Keratinocyte (primary cell): ENCODE results near the gene WNT8A. TPM values are rescaled to one million over a fixed set of nuclear protein-coding genes. Genes with fewer than 3 reads are reported as not detected.

Experiments used
- DNase-seq: peaks from one replicate; pipeline ENCODE4 v3.0.0-alpha.2; 2011; ENCODE audit warnings: low read depth, missing footprints, low spot score
- FAIRE-seq: peaks from 2 replicates; lab custom pipeline; 2011; peaks lifted over from hg19 to GRCh38; lab: Jason Lieb, UNC
- H2AFZ ChIP-seq: 2 replicates; pipeline ENCODE4 v1.6.0; 2012; ENCODE audit warnings: low read length, control low read depth, inconsistent platforms; ENCODE audit not compliant: control insufficient read depth
- H3K27ac ChIP-seq: 2 replicates; pipeline ENCODE4 v1.5.1; 2011; ENCODE audit warnings: low read length; ENCODE audit not compliant: control insufficient read depth, insufficient read depth
- H3K27me3 ChIP-seq: 3 replicates; pipeline ENCODE4 v1.6.0; 2011; ENCODE audit warnings: low read length; ENCODE audit not compliant: control insufficient read depth, insufficient read depth; ENCODE audit errors: extremely low read depth
- H3K36me3 ChIP-seq, 2 experiments: 2 replicates in 1 of 2; 3 replicates in 1 of 2; pipeline ENCODE4 v1.5.1; 2011; ENCODE audit warnings: low read length in 2 of 2, mild to moderate bottlenecking in 1 of 2; ENCODE audit not compliant: control insufficient read depth in 2 of 2, insufficient read depth in 2 of 2; ENCODE audit errors: extremely low read depth in 1 of 2
- H3K4me1 ChIP-seq: 3 replicates; pipeline ENCODE4 v1.5.1; 2011; ENCODE audit warnings: low read length; ENCODE audit not compliant: control insufficient read depth, insufficient read depth; ENCODE audit errors: extremely low read depth
- H3K4me2 ChIP-seq: 3 replicates; pipeline ENCODE4 v1.6.0; 2011; ENCODE audit warnings: low read depth, low read length; ENCODE audit not compliant: control insufficient read depth, insufficient read depth; ENCODE audit errors: extremely low read depth
- H3K4me3 ChIP-seq, 3 experiments: fragments of 200-600 bp in 1 of 3; sonication (generic) in 1 of 3; 2 replicates in 2 of 3; 3 replicates in 1 of 3; pipeline ENCODE4 v1.5.1; 2011 to 2016; ENCODE audit warnings: low read length in 3 of 3, mild to moderate bottlenecking in 3 of 3, control low read depth in 2 of 3, inconsistent platforms in 1 of 3, low read depth in 1 of 3, mixed read lengths in 1 of 3, mixed run types in 1 of 3, moderate library complexity in 1 of 3; ENCODE audit not compliant: control insufficient read depth in 2 of 3, insufficient read depth in 2 of 3; ENCODE audit errors: extremely low read depth in 1 of 3
- H3K79me2 ChIP-seq: 2 replicates; pipeline ENCODE4 v1.6.0; 2012; ENCODE audit warnings: low read length; ENCODE audit not compliant: control insufficient read depth, insufficient read depth
- H3K9ac ChIP-seq: 3 replicates; pipeline ENCODE4 v1.6.0; 2011; ENCODE audit warnings: low read length; ENCODE audit not compliant: control insufficient read depth, insufficient read depth; ENCODE audit errors: extremely low read depth
- H3K9me1 ChIP-seq: 3 replicates; pipeline ENCODE4 v1.6.0; 2011; ENCODE audit warnings: low read length; ENCODE audit not compliant: control insufficient read depth, insufficient read depth; ENCODE audit errors: extremely low read depth
- H3K9me3 ChIP-seq: 2 replicates; pipeline ENCODE4 v1.5.1; 2012; ENCODE audit warnings: low read depth, low read length; ENCODE audit not compliant: control insufficient read depth
- H4K20me1 ChIP-seq: 3 replicates; pipeline ENCODE4 v1.6.0; 2011; ENCODE audit warnings: low read length; ENCODE audit not compliant: control insufficient read depth, insufficient read depth; ENCODE audit errors: extremely low read depth
- EZH2 ChIP-seq: IDR thresholded peaks from one replicate; pipeline ENCODE4 v1.6.1; 2012; ENCODE audit warnings: inconsistent platforms, mild to moderate bottlenecking, low read length, moderate library complexity
- dilution Hi-C: fragments of 300-500 bp; cut with MboI; formaldehyde crosslinking; loops from one replicate; pipeline ENCODE4 v1.7.0; 2020; ENCODE audit warnings: low sequenced_read_pairs; ENCODE audit not compliant: extremely low pct_ligation_motif_present
- polyA plus RNA-seq, 5 experiments: library from polyadenylated mRNA; depleted of rRNA in 3 of 5; stranded (reverse) in 3 of 5; stranded (forward) in 1 of 5; unstranded in 1 of 5; fragments of >200 nt; gene quantifications; 1 replicate in 1 of 5; 2 replicates in 3 of 5; 3 replicates in 1 of 5; pipeline versions ENCODE4 v1.2.1 to v1.2.3, GENCODE V29; 2011 to 2012; ENCODE audit warnings: missing spikeins in 2 of 5, low read depth in 1 of 5, low replicate concordance in 1 of 5
- TF ChIP-seq, protein P1 (sequence below), 3 experiments: IDR thresholded peaks in 1 of 3; conservative IDR thresholded peaks in 1 of 3; optimal IDR thresholded peaks in 1 of 3; 2 replicates in 2 of 3; 3 replicates in 1 of 3; pipeline versions ENCODE3 to v1.5.1; 2011; ENCODE audit warnings: low read length in 3 of 3, mild to moderate bottlenecking in 3 of 3, moderate library complexity in 2 of 3, control low read depth in 1 of 3, inconsistent platforms in 1 of 3; ENCODE audit not compliant: insufficient read depth in 2 of 3; ENCODE audit errors: extremely low read depth in 1 of 3

WNT8A gene
- polyA plus RNA-seq, 1 donor (not counting 4 experiments of a cell fraction or from before 2014, with no cell fraction given), result not detected

DNA sequence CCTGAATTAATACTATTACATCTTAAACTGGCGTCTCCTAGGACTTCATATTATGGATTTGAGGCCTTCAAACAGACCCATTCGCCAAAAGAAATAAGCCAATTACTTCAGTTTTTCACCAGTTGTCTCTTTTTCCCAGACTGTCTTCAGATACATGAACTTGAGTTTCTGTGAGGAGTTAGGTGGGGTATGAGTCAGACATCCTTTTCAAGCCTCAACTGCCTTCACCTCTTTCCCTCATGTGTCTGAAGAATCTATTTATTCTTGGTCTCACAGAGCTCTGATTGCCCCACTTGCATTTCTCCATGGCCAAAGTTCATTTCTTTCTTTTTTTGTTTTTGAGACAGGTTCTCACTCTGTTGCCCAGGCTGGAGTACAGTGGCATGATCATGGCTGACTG is 12.5 kb downstream of the WNT8A start:
- H3K27me3 ChIP-seq, result no peaks in the 10 kb centered on the region
- H4K20me1 ChIP-seq, result no peaks in the 10 kb centered on the region
- no peak overlapping the region for H3K9ac ChIP-seq
- H3K9me1 ChIP-seq, result no peaks in the 10 kb centered on the region
- no peak overlapping the region for H3K4me2 ChIP-seq
- H3K36me3 ChIP-seq, result no peaks in the 10 kb centered on the region
- no peak overlapping the region for H3K4me3 ChIP-seq
- no peaks in the 10 kb centered on the region for H3K9me3 ChIP-seq
- FAIRE-seq (no peak), DNase-seq (no peak)
- TF ChIP-seq EZH2, result no peak
- TF ChIP-seq, protein P1, sequence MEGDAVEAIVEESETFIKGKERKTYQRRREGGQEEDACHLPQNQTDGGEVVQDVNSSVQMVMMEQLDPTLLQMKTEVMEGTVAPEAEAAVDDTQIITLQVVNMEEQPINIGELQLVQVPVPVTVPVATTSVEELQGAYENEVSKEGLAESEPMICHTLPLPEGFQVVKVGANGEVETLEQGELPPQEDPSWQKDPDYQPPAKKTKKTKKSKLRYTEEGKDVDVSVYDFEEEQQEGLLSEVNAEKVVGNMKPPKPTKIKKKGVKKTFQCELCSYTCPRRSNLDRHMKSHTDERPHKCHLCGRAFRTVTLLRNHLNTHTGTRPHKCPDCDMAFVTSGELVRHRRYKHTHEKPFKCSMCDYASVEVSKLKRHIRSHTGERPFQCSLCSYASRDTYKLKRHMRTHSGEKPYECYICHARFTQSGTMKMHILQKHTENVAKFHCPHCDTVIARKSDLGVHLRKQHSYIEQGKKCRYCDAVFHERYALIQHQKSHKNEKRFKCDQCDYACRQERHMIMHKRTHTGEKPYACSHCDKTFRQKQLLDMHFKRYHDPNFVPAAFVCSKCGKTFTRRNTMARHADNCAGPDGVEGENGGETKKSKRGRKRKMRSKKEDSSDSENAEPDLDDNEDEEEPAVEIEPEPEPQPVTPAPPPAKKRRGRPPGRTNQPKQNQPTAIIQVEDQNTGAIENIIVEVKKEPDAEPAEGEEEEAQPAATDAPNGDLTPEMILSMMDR (optimal IDR thresholded peaks at IDR 0.05 in 1 of 3, IDR thresholded peaks at IDR 0.05 in 1 of 3, conservative IDR thresholded peaks at IDR 0.05 in 1 of 3; ENCODE audit: extremely low read depth in 1 of 3, insufficient read depth in 2 of 3, low read length in 3 of 3), result no peak
- no peak overlapping the region for H2AFZ ChIP-seq
- H3K79me2 ChIP-seq, result no peaks in the 10 kb centered on the region
- H3K4me1 ChIP-seq, result peaks cover 11% of the 10 kb centered on the region
- H3K27ac ChIP-seq, result no peak overlapping the region
- dilution Hi-C loops, result no loop called here

DNA sequence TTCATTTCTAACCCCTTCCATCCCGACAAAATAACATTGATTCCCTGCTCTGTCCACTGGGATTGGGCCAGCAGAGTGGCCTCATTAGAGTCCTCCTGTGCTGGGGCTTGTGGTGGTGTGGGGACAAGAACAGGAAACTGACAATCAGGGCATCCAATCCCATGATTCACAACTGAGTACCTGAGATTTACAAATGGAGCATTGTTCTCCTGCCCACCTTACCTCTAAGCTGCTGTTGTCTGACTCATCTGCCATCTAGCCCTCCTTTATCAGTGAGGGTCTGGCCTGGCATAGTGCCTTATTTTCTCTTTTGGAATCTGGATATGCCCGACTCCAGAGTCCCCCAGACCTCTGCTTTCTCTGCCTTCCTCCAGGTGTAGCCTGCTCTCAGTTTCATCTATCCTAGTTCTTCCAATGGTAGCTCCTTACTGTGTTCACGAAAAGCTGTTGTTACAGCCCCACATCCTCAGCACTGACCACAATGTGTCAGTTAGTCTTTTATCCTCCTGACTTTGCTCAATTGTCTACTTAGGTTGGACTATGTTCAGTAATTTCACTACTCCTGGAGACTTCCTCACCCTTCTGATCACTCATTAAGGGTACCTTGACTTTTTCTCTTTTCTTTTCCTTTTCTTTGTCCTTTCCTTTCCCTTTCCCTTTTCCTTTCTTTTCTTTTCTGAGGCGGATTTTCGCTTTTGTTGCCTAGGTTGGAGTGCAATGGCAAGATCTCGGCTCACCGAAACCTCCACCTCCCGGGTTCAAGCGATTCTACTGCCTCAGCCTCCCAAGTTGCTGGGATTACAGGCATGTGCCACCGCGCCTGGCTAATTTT is 13.4 kb downstream of the WNT8A start:
- peak; percentile 87 for FAIRE-seq
- Histone ChIP-seq H3K4me2 (peak overlapping the region; percentile 6), H3K9ac (no peak overlapping the region), H3K79me2 (no peaks in the 10 kb centered on the region), H3K4me1 (peaks cover 11% of the 10 kb centered on the region), H3K36me3 (no peaks in the 10 kb centered on the region), H2AFZ (peak overlapping the region; percentile 49), H3K9me1 (no peaks in the 10 kb centered on the region), H3K27ac (no peak overlapping the region), H4K20me1 (no peaks in the 10 kb centered on the region), H3K9me3 (no peaks in the 10 kb centered on the region), H3K27me3 (no peaks in the 10 kb centered on the region), H3K4me3 (no peak overlapping the region)
- dilution Hi-C loops, result no loop called here
- no peak for DNase-seq
- TF ChIP-seq EZH2, result no peak
- TF ChIP-seq, protein P1 (optimal IDR thresholded peaks at IDR 0.05 in 1 of 3, IDR thresholded peaks at IDR 0.05 in 1 of 3, conservative IDR thresholded peaks at IDR 0.05 in 1 of 3; ENCODE audit: extremely low read depth in 1 of 3, insufficient read depth in 2 of 3, low read length in 3 of 3), result no peak
